AG08395 (cell line): ENCODE measurements around the gene SPAM1.
"Not testable (repeated sequence)": the region's sequence is repeated elsewhere in the genome, so short reads cannot be mapped to it uniquely, and the experiment has no call there.

ENCODE experiments used
- DNase-seq: peaks from one replicate; pipeline ENCODE4 v3.0.0; 2012; ENCODE audit warnings: mixed read lengths, low spot score

SPAM1 gene

DNA sequence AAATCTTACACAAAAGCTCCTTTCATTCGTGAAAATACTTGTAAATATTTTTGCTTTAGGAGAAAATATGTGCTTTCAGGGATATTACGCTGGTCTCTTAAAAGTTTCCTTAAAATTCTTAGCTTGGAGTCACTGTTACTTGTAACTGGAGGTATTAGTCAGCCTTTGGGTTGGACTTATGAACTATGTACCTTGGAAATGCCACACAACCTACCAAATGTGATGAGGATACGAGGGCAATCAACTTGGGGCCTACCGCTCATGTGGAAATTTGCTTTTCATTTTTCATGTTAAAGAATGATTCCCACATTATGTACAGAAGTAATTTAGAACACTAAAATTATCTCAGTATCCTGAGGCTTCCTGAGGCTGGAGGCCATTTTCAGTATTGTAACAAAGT, 23.1 kb downstream of the SPAM1 start:
- no peak for DNase-seq

DNA sequence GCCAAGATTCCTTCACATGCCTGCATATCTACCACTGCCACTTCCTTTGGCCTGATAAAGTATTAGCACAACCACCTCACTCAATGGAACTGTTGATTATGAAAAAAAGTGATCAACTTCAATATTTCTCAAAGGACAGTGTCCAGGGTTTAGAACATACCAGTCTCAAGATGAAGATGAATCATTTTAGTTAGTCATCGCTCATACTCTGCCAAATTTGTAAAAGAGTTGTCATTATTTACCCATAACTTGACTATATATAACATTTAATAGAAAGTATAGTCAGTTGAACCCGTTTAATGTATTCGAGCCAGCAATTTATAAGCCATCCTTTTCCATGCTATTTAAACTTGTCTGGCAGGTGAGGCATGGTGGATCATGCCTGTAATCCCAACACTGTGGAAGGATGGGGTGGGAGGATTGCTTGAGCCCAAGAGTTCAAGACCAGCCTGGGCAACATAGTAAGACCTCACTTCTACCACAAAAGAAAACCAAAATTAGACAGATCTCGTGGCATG, 33.2 kb downstream of the SPAM1 start:
- no peak for DNase-seq

DNA sequence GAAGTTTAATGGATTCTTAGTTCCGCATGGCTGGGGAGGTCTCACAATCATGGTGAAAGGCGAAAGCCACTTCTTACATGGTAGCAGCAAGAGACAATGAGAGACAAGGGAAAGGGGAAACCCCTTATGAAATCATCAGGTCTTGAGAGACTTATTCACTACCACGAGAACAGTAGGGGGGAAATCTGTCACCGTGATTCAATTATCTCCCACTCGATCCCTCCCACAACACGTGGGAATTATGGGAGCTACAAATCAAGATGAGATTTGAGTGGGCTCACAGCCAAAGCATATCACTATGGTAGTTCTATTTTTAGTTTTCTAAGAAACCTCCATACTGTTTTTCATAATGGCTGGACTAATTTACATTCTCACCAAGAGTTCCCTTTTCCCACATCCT, 36.7 kb downstream of the SPAM1 start:
- no peak for DNase-seq

- no peak for DNase-seq
These were observed 41.9 kb downstream of the SPAM1 start for GRCh38 chr7:123966936-123967335.

DNA sequence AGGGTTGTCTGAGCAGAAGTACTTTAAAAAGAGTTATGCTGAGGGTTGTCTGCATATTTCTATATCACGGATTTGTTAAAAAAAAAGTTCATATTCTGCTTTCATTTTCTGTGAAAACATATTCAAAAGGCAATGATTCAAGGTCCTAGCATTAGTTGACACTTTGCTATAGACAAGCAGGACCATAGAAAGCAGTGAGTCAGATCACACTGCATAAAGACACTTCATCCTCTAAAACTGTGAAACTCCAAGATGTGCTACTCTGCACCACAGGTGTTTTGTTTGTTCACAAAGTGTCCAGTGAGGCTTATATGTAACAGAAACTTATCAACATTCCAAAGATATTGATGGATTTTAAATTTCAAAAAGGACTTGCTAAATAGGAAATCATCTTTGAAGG, 47.0 kb downstream of the SPAM1 start:
- DNase-seq: no peak

GRCh38 chr7:123972831-123973230, 47.8 kb downstream of the SPAM1 start:
- DNase-seq: no peak

DNA sequence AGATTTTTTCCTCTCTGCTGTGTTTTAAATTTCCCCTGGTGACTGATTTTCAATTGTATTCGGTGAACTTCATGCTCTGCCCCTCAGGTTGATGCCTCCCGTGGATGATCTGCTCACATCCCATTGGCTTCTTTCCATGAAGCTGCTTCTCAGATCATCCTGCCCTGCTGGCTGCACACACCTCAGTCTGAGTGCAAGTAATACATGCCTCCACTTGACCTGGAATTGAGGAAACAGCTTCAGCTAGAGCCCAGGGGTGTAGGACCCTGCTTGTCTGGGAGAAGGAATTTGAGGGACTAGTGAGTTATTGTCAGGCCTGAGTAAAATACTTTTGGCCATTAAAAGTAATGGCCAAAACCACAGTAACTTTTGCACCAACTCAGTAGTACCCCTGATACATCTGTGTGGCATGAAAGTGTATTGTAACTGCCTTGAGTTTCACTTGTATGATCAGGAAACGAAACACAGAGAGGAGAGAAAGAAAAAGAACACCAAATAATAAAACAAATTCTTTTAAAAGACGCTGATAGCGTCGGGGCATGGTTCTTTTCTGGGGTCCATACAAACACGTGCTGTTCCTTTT, 49.4 kb downstream of the SPAM1 start:
- DNase-seq: no peak

- DNase-seq: no peak
These were observed 50.0 kb downstream of the SPAM1 start for GRCh38 chr7:123975084-123975483.

- no peak for DNase-seq
These were observed 52.0 kb downstream of the SPAM1 start for GRCh38 chr7:123977081-123977480.

DNA sequence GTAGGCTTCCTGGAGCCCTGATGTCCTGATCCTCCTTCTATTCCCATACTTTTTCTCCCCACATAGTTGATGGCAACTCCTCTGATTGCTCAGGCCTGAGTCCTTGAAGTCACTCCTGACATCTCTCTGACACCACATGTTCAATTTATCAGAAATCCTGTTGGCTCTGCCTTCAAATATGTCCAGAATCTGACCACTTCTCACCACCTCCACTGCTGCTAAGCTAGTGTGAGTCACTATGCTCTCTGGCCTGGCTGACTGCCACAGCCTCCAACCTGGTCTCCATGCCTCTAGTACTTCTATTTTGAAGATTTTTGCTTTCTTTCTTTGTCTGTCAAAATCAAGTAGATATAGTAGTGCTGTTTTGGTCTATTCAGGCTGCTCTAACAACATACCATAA, 54.8 kb downstream of the SPAM1 start:
- no peak for DNase-seq

- no peak for DNase-seq
These were observed 62.4 kb downstream of the SPAM1 start for GRCh38 chr7:123987445-123987844.

- no peak for DNase-seq
These were observed 68.0 kb downstream of the SPAM1 start for GRCh38 chr7:123992913-123993518.

GRCh38 chr7:123993996-123994395, 69.0 kb downstream of the SPAM1 start:
- no peak for DNase-seq

DNA sequence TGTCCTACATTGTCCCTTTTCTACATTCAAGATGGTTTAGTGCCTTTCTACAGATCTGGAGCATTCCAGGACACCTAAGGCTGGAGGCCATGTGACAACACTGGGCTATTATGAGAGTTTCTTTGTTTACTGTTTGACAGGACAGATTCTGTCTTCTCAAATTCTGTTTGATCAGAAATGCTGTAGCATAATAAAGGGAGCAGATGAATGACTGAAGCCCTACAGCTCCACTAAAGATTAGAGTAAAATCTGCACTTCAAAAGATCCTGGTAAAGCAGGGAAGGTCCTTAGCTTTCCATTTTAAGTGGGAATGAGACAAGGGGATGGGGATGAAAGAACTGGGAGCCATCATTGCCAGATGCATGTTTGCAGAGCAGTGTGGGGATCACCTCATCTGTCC, 69.4 kb downstream of the SPAM1 start:
- no peak for DNase-seq

DNA sequence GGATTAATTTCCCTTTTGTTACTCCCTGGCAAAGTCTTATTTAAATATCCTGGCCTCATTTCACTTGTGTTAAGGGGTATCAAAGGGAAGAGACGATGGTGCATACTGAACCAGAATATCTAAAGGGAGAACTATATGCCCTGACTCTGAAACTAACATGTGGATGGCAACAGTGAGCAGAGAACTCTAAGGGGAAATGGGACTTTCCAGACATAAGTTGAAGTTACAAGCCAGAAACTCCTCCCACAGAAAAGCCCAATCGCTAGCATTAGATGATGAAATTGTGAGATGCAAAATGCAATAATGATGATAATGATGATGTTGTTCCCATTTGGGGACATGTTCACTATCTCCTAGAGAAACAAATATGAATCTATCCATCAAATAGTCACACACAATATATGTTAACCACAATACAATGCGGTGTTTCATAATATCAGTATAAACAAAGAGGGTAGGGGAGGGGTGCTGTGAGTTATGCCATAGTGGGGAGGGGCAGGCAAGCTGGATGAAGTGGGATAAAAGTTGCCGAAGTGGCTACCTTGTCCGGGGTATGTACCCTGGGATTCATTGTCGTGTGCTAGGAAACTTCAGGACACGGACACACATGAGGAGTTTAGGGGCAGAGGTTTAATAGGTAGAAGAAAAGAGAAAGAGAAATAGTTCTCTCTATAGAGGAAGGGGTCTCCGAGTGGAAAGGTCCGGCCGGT, 70.7 kb downstream of the SPAM1 start:
- no peak for DNase-seq

- DNase-seq: no peak
These were observed 71.2 kb downstream of the SPAM1 start for GRCh38 chr7:123996327-123996625.

- no peak for DNase-seq
These were observed 73.9 kb downstream of the SPAM1 start for GRCh38 chr7:123998921-123999320.

- no peak for DNase-seq
These were observed 74.7 kb downstream of the SPAM1 start for GRCh38 chr7:123999703-124000102.

DNA sequence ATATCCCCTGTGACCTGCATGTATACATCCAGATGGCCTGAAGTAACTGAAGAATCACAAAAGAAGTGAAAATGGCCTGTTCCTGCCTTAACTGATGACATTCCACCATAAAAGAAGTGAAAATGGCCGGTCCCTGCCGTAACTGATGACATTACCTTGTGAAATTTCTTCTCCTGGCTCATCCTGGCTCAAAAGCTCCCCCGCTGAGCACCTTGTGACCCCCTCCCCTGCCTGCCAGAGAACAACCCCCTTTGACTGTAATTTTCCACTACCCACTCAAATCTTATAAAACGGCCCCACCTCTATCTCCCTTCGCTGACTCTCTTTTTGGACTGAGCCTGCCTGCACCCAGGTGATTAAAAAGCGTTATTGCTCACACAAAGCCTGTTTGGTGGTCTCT, 83.3 kb downstream of the SPAM1 start:
- DNase-seq: not testable (repeated sequence)

DNA sequence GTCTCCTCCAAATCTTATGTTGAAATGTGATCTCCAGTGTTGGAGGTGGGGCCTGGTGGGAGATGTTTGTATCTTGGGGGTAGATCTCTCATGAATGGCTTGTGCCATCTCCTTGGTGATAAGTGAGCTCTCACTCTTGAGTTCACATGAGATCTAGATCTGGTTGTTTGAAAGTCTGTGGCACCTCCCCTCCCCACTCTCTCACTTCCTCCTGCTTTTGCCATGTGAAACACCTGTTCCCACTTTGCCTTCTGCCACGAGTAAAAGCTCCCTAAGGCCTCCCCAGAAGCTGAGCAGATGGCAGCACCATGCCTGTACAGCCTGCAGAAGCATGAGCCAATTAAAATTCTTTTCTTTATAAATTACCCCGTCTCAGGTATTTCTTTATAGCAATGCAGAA, 84.3 kb downstream of the SPAM1 start:
- DNase-seq: no peak
